ENCODE measurements around the gene CREB3L2. TPM values are rescaled to one million over a fixed set of nuclear protein-coding genes. Genes with fewer than 3 reads are reported as not detected.
A peak's percentile ranks its signal among the peaks of the same experiment; 100 is the strongest.

The CREB3L2 gene
- total and polyA plus RNA-seq, 2 of the 4 experiments (the other 2 are of a cell fraction): 42.3 to 57.9 TPM

DNA sequence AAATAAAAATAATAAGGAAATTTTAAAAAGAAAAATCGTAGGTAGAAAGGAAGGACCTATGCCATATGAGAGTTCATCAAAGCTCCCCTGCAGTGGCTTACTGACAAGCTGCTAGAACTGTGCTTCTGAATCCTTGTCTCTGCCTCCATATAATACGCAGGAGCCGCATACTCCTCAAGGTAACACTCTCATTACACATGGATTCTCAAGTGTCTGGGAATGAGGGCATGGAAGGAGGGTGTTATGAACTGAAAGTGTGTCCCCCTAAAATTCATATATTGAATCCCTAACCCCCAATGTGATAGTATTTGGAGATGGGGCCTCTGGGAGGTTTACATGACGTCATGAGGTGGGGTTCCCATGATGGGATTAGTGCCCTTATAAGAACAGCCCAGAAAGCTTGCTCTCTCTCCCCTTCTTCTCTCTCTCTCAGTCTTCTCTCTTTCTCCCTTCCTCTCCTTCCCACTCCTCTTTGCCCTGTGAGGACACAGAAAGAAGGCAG lies 35.2 kb downstream of the CREB3L2 start:
- Histone ChIP-seq H3K4me2 (ENCODE audit: low read depth, low read length) (no peak overlapping the region), H3K9me3 (ENCODE audit: control insufficient read depth, insufficient read depth, low read length) (no peaks in the 10 kb centered on the region), H3K18ac (ENCODE audit: low read depth, low read length) (no peak overlapping the region), H2BK5ac (ENCODE audit: low read depth, low read length, poor library complexity, severe bottlenecking) (peak overlapping the region; percentile 88), H3K14ac (replicated peaks; ENCODE audit: low read depth, low read length) (peak overlapping the region; percentile 90; the same call in 1 of the 2 replicates), H2AFZ (replicated peaks; ENCODE audit: low read length, poor library complexity) (no peak overlapping the region), H2AK5ac (ENCODE audit: low read depth, low read length) (peak overlapping the region; percentile 92; the same call in 1 of the 2 replicates), H4K8ac (ENCODE audit: low read depth in 2 of 2, low read length in 2 of 2) (peak overlapping the region in 1 of 2 experiments; percentile 56; a peak in 2 of 4 replicates), H3K4me3 (ENCODE audit: insufficient read depth, low read depth, low read length) (no peak overlapping the region), H2BK15ac (ENCODE audit: low read depth, low read length) (no peak overlapping the region), H4K5ac (ENCODE audit: low read depth, low read length) (peak overlapping the region; percentile 12; the same call in 1 of the 2 replicates), H3K9me1 (ENCODE audit: insufficient read depth, low read length) (peaks cover 35% of the 10 kb centered on the region), H4K91ac (ENCODE audit: insufficient read depth, low read depth, low read length) (peak overlapping the region; percentile 67; the same call in 1 of the 2 replicates), H3K4me1 (ENCODE audit: control insufficient read depth, insufficient read depth, low read length) (peaks cover 22% of the 10 kb centered on the region), H3K23ac (ENCODE audit: low read depth, low read length) (peak overlapping the region; percentile 79; the same call in 1 of the 2 replicates), H3K36me3 (ENCODE audit: control insufficient read depth, insufficient read depth, low read length) (peaks cover 5% of the 10 kb centered on the region), H3K79me1 (ENCODE audit: low read depth in 1 of 2, low read length in 2 of 2) (peaks cover 46 to 83% of the 10 kb centered on the region in 2 experiments), H2BK20ac (ENCODE audit: low read depth, low read length) (peak overlapping the region; percentile 84; the same call in 1 of the 2 replicates), H3K4ac (ENCODE audit: low read depth, low read length) (peak overlapping the region; percentile 88; the same call in 1 of the 2 replicates), H2BK120ac (ENCODE audit: low read depth, low read length) (peak overlapping the region; percentile 72), H4K20me1 (ENCODE audit: insufficient read depth, low read length) (peaks cover 43% of the 10 kb centered on the region), H3K56ac (ENCODE audit: extremely low read depth, insufficient read depth, low read length) (no peak overlapping the region), H3K27me3 (ENCODE audit: control insufficient read depth, insufficient read depth, low read length) (no peaks in the 10 kb centered on the region), H2AK9ac (replicated peaks; ENCODE audit: low read depth, low read length, poor library complexity) (no peak overlapping the region), H3K27ac (ENCODE audit: insufficient read depth, low read length) (no peak overlapping the region; the same call in 1 of the 2 replicates), H3K9ac (ENCODE audit: low read depth, low read length) (no peak overlapping the region)
- in situ Hi-C loops (cut with MboI; ENCODE audit: low sequenced_read_pairs) (no loop called here), dilution Hi-C loops (cut with HindIII; ENCODE audit: low sequenced_read_pairs, unreplicated experiment) (no loop called here), intact Hi-C loops (cut with micrococcal nuclease) (loop anchor here (2.0 kb wide), 1 partner anchor 14 kb away; no protein-coding TSS in a partner anchor)
- ChIA-PET POLR2A (ENCODE audit: unreplicated experiment) (no interaction called here), CTCF (interaction anchor here (1.0 to 1.2 kb wide), 2 partner anchors 13 to 15 kb away, joined by 3 to 4 read pairs; no protein-coding TSS in a partner anchor)
- no CpG with 5 or more reads among the region's 4 CpGs for WGBS, 2 experiments (ENCODE audit: extremely low coverage in 2 of 2, insufficient read length in 1 of 2)
- TF ChIP-seq NFE2L2 (IDR thresholded peaks at IDR 0.05; ENCODE audit: low read depth, low read length) (no peak), MAFK (IDR thresholded peaks at IDR 0.05; ENCODE audit: low read depth, low read length) (no peak), RCOR1 (IDR thresholded peaks at IDR 0.05; ENCODE audit: insufficient replicate concordance, low read length) (no peak)
- TF ChIP-seq, protein P1, sequence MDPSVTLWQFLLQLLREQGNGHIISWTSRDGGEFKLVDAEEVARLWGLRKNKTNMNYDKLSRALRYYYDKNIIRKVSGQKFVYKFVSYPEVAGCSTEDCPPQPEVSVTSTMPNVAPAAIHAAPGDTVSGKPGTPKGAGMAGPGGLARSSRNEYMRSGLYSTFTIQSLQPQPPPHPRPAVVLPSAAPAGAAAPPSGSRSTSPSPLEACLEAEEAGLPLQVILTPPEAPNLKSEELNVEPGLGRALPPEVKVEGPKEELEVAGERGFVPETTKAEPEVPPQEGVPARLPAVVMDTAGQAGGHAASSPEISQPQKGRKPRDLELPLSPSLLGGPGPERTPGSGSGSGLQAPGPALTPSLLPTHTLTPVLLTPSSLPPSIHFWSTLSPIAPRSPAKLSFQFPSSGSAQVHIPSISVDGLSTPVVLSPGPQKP (IDR thresholded peaks at IDR 0.05; ENCODE audit: borderline replicate concordance, low read depth, low read length): no peak
- BruUV-seq (replicated peaks): no TSS peak
- no peak for DNase-seq
- no peak for ATAC-seq (ENCODE audit: low read depth)
